ENCODE results near the gene MAPK4. TPM values are rescaled to one million over a fixed set of nuclear protein-coding genes. Genes with fewer than 3 reads are reported as not detected.
"Not testable (repeated sequence)": the region's sequence is repeated elsewhere in the genome, so short reads cannot be mapped to it uniquely, and the experiment has no call there.

MAPK4 gene
- total and polyA plus RNA-seq, 12 donors, result 7.5 to 86.9 (median 37.1) TPM

DNA sequence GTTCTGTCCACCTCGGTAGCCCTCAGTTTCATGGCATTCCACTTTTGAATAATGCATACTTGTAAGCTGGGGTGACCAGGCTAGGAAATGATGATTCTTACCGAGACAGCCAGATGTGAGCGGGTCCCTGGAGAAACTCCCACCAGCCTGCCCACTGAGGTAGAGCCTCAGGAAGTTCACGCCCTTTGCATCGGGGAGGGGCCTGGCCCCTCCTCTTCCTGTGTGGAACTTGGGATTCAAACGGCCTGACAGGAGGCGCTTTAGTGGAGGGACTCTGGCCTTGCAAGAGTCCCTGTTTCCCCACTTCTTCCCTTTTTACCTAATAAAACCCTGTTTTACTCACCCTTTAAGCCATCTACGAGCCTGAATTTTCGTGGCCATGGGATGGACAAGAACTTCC is 215.3 kb downstream of the MAPK4 start:
- DNase-seq, result no peak
- 72 to 78% methylated on average over 9 of the region's 9 CpGs for WGBS, 2 donors
- H3K36me3 ChIP-seq, result no peaks in the 10 kb centered on the region

DNA sequence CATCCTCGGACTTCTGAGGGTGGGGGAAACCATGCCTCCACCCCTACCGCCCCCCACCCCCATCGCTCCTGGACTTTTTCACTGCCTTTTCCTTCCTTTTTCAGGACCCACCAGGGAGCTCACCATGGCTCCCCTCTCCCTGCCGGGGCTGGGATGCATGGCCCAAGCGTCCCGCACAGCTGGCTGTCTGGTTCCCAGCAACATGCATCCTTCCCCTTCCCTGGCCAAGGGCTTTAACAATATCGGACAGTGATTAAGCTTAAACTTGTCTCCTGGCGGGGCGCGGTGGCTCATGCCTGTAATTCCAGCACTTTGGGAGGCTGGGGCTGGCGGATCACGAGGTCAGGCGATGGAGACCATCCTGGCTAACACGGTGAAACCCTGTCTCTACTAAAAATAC is 215.8 kb downstream of the MAPK4 start:
- TF ChIP-seq, protein P1, sequence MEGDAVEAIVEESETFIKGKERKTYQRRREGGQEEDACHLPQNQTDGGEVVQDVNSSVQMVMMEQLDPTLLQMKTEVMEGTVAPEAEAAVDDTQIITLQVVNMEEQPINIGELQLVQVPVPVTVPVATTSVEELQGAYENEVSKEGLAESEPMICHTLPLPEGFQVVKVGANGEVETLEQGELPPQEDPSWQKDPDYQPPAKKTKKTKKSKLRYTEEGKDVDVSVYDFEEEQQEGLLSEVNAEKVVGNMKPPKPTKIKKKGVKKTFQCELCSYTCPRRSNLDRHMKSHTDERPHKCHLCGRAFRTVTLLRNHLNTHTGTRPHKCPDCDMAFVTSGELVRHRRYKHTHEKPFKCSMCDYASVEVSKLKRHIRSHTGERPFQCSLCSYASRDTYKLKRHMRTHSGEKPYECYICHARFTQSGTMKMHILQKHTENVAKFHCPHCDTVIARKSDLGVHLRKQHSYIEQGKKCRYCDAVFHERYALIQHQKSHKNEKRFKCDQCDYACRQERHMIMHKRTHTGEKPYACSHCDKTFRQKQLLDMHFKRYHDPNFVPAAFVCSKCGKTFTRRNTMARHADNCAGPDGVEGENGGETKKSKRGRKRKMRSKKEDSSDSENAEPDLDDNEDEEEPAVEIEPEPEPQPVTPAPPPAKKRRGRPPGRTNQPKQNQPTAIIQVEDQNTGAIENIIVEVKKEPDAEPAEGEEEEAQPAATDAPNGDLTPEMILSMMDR (IDR thresholded peaks at IDR 0.05), result no peak
- H3K36me3 ChIP-seq, result no peaks in the 10 kb centered on the region
- peaks cover 0 to 6% (median 0%) of the 10 kb centered on the region in 11 donors for H3K9me3 ChIP-seq
- H3K4me1 ChIP-seq, result no peaks in the 10 kb centered on the region
- no peak for ATAC-seq
- H3K27me3 ChIP-seq, result no peaks in the 10 kb centered on the region
- no peak overlapping the region for H3K4me3 ChIP-seq
- no peak overlapping the region for H3K27ac ChIP-seq
- no peak for DNase-seq
- 88 to 91% methylated on average over 14 of the region's 14 CpGs for WGBS, 2 donors
- intact Hi-C loops (cut with DNase I), result no loop called here

More for the DNA sequence above, 215.3 kb downstream of the MAPK4 start:
- Histone ChIP-seq H3K27me3 (no peaks in the 10 kb centered on the region), H3K27ac (no peak overlapping the region), H3K4me1 (no peaks in the 10 kb centered on the region), H3K9me3 (peaks cover 0 to 11% (median 0%) of the 10 kb centered on the region in 11 donors), H3K4me3 (no peak overlapping the region)
- intact Hi-C loops (cut with DNase I), result no loop called here
- TF ChIP-seq, protein P1 (IDR thresholded peaks at IDR 0.05), result no peak
- ATAC-seq, result no peak

DNA sequence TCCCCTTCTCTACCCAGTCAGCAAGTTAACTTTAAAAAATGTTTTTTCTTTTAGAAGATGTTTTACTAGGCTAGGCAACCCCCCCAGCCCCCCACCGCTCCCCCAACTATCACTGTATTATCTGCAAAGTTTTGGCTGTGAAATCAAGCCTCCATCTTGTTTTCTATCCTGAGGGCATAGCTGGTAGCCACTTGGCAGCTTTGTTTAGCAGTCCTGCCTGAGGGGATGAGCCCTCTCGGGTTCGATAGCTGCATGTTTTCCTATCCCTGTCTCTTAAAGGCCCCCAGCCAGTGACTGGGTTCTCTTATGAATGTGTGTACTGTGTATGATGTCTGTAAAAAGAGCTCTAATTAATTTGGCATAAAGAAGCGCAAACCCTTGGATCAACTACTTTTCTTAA is 216.5 kb downstream of the MAPK4 start:
- Histone ChIP-seq H3K4me3 (no peak overlapping the region), H3K4me1 (no peaks in the 10 kb centered on the region), H3K27ac (no peak overlapping the region), H3K27me3 (no peaks in the 10 kb centered on the region), H3K9me3 (peaks cover 0 to 3% (median 0%) of the 10 kb centered on the region in 11 donors), H3K36me3 (no peaks in the 10 kb centered on the region)
- intact Hi-C loops (cut with DNase I), result no loop called here
- DNase-seq, result no peak
- ATAC-seq, result no peak
- TF ChIP-seq, protein P1 (IDR thresholded peaks at IDR 0.05), result no peak
- WGBS, 2 donors, result 77 to 94% methylated on average over 4 of the region's 4 CpGs

DNA sequence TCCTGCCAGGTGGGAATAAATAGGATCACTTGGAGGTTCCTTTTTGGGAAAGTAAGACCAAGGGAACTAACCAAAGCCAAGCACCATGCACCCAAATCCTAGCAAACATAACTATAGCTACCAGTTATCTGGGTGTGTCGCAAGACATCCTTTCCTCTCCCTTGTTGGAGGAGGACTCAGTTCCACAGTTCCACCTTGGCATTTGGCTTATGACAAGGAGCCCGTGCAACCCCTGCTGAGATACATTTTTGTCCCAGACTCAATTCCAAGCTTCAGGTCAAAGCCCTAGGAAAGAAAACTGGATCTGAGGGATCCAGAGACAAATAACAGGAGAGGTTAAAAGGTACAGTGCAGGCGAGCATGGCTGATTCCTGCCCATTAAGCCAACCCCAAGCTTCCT is 219.1 kb downstream of the MAPK4 start:
- 72 to 85% methylated on average over 3 of the region's 3 CpGs for WGBS, 2 donors
- ATAC-seq; DNase-seq; H3K36me3 ChIP-seq; H3K27me3 ChIP-seq; H3K4me1 ChIP-seq; H3K9me3 ChIP-seq; H3K27ac ChIP-seq; intact Hi-C loops (cut with DNase I); H3K4me3 ChIP-seq: not testable (repeated sequence)

Other genes with a start within 250 kb of the MAPK4 start
- 1 to 10 TPM in 1 of 10 donors, under 1 TPM in 9; 0.13 to 1.9 (median 0.33) TPM for gene SKA1, start 185.0 kb upstream of the MAPK4 start, total RNA-seq
- under 1 TPM; 0.12 to 0.29 TPM for gene SKA1, start 185.0 kb upstream of the MAPK4 start, polyA plus RNA-seq